Activated gamma-delta T cell (primary cell): ENCODE data around the gene TM4SF18.

Experiments used
- DNase-seq: peaks from one replicate; lab custom pipeline; 2025; lab: John Stamatoyannopoulos, UW

TM4SF18 gene

GRCh38 chr3:149283401-149283800 lies 50.0 kb downstream of the TM4SF18 start:
- DNase-seq: no peak

GRCh38 chr3:149282836-149283235 lies 50.6 kb downstream of the TM4SF18 start:
- no peak for DNase-seq

- DNase-seq: no peak
These were observed 51.1 kb downstream of the TM4SF18 start for GRCh38 chr3:149282322-149282721.

- no peak for DNase-seq
These were observed 52.6 kb downstream of the TM4SF18 start for GRCh38 chr3:149280671-149281349.

GRCh38 chr3:149278911-149279310 lies 54.5 kb downstream of the TM4SF18 start:
- DNase-seq: no peak

GRCh38 chr3:149277331-149277813 lies 56.1 kb downstream of the TM4SF18 start:
- DNase-seq: no peak

GRCh38 chr3:149276619-149277018 lies 56.8 kb downstream of the TM4SF18 start:
- DNase-seq: no peak

GRCh38 chr3:149274220-149274619 lies 59.2 kb downstream of the TM4SF18 start:
- DNase-seq: no peak

GRCh38 chr3:149273096-149273751 lies 60.2 kb downstream of the TM4SF18 start:
- no peak for DNase-seq

- DNase-seq: no peak
These were observed 61.8 kb downstream of the TM4SF18 start for GRCh38 chr3:149271669-149272068.

- DNase-seq: no peak
These were observed 63.3 kb downstream of the TM4SF18 start for GRCh38 chr3:149270180-149270579.

GRCh38 chr3:149269687-149270086 lies 63.7 kb downstream of the TM4SF18 start:
- no peak for DNase-seq
